PC-3 (cell line): ENCODE measurements around the gene RAB30.

Experiments used
- CTCF ChIP-seq: fragments of 300-600 bp; sonication (generic); conservative IDR thresholded peaks from 2 replicates; pipeline ENCODE4 v1.5.1; 2017; ENCODE audit warnings: antibody characterized with exemption, low read depth, mild to moderate bottlenecking, low read length
- EZH2phosphoT487 ChIP-seq: fragments of 300-600 bp; sonication (generic); IDR thresholded peaks from 2 replicates; pipeline ENCODE4 v1.6.1; 2018; ENCODE audit warnings: mild to moderate bottlenecking, antibody characterized with exemption, low read length, borderline replicate concordance

- no peak for TF ChIP-seq CTCF
- no peak for TF ChIP-seq EZH2phosphoT487
Observed at GRCh38 chr11:83031127-83031526, 40.6 kb downstream of the RAB30 start.
